SK-N-MC (cell line): Measurements from ENCODE around the gene KCTD10.

Source experiments
- EZH2 ChIP-seq: fragments of 200-600 bp; sonication (generic); IDR thresholded peaks from one replicate; pipeline ENCODE4 v1.6.1; 2017; ENCODE audit warnings: antibody characterized with exemption
- POLR2AphosphoS5 ChIP-seq: IDR thresholded peaks from 2 replicates; pipeline ENCODE4 v1.6.1; 2012; ENCODE audit warnings: mild to moderate bottlenecking, low read depth, low read length, borderline replicate concordance

- TF ChIP-seq EZH2 (no peak), POLR2AphosphoS5 (no peak)
Measured at GRCh38 chr12:109483346-109483745, 6.2 kb upstream of the KCTD10 start.
